Measurements from ENCODE around the gene KLHDC10.
"Not testable (repeated sequence)": the region's sequence is repeated elsewhere in the genome, so short reads cannot be mapped to it uniquely, and the experiment has no call there.

KLHDC10 gene

DNA sequence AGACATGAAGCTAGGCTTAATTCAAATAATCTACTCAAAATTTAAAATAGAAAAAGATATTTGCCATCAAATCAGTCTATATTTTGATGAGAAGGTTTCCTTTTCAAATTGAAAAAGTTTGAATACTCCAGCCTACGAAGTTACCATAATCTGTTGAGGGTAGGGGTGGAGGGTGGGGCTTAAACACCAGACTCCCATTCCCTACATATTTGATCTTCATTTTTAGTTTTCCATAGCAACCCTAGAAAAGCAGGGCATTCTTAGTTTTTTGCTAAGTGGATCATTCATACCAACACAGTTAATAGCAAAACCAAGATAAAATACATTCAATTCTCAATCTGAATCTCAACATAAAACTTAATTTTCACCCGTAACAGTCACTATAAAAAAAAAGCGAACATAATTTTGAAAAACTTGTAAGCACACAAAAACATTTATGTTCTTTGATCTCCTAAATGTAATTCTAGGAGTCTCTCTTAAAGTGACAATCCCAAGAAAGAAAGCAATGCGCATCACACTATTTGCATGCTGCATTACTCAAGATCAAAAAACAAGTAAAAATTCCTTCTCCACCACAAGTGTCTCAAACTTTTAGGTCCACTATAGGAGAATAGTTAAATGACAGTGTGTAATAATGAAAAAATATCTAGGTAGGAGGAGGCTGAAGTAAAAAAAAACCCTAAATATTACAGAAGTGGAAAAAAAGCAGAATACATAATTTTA, 104.1 kb downstream of the KLHDC10 start:
- peaks cover 63% of the 10 kb centered on the region for H3K36me3 ChIP-seq (ENCODE audit: control insufficient read depth, insufficient read depth, low read length)
- no peaks in the 10 kb centered on the region for H3K27me3 ChIP-seq (ENCODE audit: control insufficient read depth, insufficient read depth, low read length)
- no peaks in the 10 kb centered on the region for H3K4me1 ChIP-seq (ENCODE audit: control insufficient read depth, insufficient read depth, low read length)
- no peak overlapping the region for H3K27ac ChIP-seq (ENCODE audit: low read depth, low read length)
- H3K9ac ChIP-seq (ENCODE audit: low read length) = no peak overlapping the region
- no peak overlapping the region for H3K4me3 ChIP-seq (ENCODE audit: low read depth, low read length)
- no peaks in the 10 kb centered on the region for H3K9me3 ChIP-seq (ENCODE audit: control insufficient read depth, insufficient read depth, low read depth, low read length)

DNA sequence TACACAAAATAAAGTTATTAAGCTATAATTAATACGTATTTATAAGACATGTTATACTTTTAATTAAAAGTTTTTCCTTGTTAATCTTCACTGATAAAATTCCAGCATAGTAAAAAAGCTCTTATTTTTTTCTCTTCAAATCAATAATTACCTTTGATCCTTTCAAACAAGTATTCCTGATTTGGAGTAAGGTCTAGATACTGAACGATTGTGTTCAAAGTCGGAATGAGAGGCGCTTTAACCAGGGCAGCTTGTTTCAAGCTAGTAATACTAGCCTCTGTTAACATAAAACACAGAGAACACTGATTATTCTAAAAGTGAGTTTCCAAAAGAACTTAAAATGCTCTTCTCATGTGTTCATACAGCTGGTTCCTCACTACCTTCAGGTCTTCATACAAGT, 107.9 kb downstream of the KLHDC10 start:
- peaks cover 75% of the 10 kb centered on the region for H3K36me3 ChIP-seq (ENCODE audit: control insufficient read depth, insufficient read depth, low read length)
- no peaks in the 10 kb centered on the region for H3K4me1 ChIP-seq (ENCODE audit: control insufficient read depth, insufficient read depth, low read length)
- H3K27ac ChIP-seq (ENCODE audit: low read depth, low read length) = no peak overlapping the region
- H3K9me3 ChIP-seq (ENCODE audit: control insufficient read depth, insufficient read depth, low read depth, low read length) = no peaks in the 10 kb centered on the region
- no peak overlapping the region for H3K9ac ChIP-seq (ENCODE audit: low read length)
- no peaks in the 10 kb centered on the region for H3K27me3 ChIP-seq (ENCODE audit: control insufficient read depth, insufficient read depth, low read length)
- H3K4me3 ChIP-seq (ENCODE audit: low read depth, low read length) = no peak overlapping the region

DNA sequence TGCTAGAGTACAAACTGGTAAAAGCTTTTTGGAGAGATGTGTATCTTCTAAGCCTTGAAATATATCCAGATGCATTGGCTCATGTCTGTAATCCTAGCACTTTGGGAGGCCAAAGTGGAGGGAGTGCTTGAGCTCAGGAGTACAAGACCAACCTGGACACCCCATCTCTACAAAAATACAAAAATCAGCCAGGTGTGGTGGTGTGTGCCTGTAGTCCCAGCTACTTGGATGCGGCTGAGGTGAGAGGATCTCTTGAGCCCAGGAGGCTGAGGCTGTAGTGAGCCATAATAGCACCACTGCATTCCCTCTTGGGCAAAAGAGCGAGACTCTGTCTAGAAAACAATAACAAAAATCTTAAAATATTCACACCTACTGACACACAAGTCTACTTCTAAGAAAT, 109.3 kb downstream of the KLHDC10 start:
- Histone ChIP-seq H3K4me3 (ENCODE audit: low read depth, low read length) (no peak overlapping the region), H3K9ac (ENCODE audit: low read length) (no peak overlapping the region), H3K36me3 (ENCODE audit: control insufficient read depth, insufficient read depth, low read length) (peaks cover 70% of the 10 kb centered on the region), H3K4me1 (ENCODE audit: control insufficient read depth, insufficient read depth, low read length) (no peaks in the 10 kb centered on the region), H3K27me3 (ENCODE audit: control insufficient read depth, insufficient read depth, low read length) (no peaks in the 10 kb centered on the region), H3K27ac (ENCODE audit: low read depth, low read length) (no peak overlapping the region), H3K9me3 (ENCODE audit: control insufficient read depth, insufficient read depth, low read depth, low read length) (no peaks in the 10 kb centered on the region)

DNA sequence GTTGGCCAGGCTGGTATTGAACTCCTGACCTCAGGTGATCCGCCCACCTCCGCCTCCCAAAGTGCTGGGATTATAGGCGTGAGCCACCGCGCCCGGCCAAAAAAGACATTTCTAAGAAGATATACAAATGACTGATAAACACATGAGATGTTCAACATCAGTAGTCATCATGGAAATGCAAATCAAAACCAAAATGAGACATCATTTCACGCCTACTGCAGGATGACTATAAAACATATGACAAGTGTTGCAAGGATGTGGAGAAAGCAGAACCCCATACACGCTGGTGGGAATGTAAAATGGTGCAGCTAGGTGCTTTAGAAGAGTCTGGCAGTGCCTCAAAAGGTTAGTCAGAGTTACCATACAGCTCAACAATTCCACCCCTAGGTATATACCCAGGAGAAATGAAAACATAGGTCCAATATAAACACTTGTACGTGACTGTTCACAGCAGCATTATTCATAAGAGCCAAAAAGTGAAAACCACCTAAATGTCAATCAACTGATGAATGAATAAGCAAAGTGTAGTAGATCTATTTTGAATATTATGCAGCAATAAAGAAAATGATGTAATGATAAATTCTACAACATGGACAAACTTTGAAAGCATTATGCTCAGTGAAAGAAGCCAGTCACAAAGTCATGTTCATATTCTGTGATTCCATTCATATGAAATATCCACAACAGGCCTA, 110.4 kb downstream of the KLHDC10 start:
- peaks cover 69% of the 10 kb centered on the region for H3K36me3 ChIP-seq (ENCODE audit: control insufficient read depth, insufficient read depth, low read length)
- no peak overlapping the region for H3K27ac ChIP-seq (ENCODE audit: low read depth, low read length)
- H3K9me3 ChIP-seq (ENCODE audit: control insufficient read depth, insufficient read depth, low read depth, low read length) = no peaks in the 10 kb centered on the region

DNA sequence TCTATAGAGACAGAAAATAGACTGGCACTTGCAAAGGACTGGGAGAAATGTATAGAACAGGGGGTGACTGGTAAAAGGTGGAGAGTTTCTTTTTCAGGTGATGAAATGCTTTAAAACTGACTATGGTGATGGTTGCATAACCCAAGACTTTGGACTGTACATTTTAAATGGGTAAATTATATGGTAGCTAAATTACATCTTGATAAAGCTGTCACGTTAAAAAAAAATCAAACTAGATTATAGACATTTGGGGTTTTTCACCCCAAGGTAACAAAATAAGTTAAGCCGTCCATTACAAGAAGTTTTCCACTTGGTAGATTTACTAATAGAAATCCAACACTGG, 110.9 kb downstream of the KLHDC10 start:
- no peaks in the 10 kb centered on the region for H3K4me1 ChIP-seq (ENCODE audit: control insufficient read depth, insufficient read depth, low read length)
- peaks cover 69% of the 10 kb centered on the region for H3K36me3 ChIP-seq (ENCODE audit: control insufficient read depth, insufficient read depth, low read length)
- no peak overlapping the region for H3K9ac ChIP-seq (ENCODE audit: low read length)
- H3K9me3 ChIP-seq (ENCODE audit: control insufficient read depth, insufficient read depth, low read depth, low read length) = no peaks in the 10 kb centered on the region
- H3K27me3 ChIP-seq (ENCODE audit: control insufficient read depth, insufficient read depth, low read length) = no peaks in the 10 kb centered on the region
- H3K4me3 ChIP-seq (ENCODE audit: low read depth, low read length) = no peak overlapping the region
- no peak overlapping the region for H3K27ac ChIP-seq (ENCODE audit: low read depth, low read length)

More for the DNA sequence above, 110.4 kb downstream of the KLHDC10 start:
- no peaks in the 10 kb centered on the region for H3K27me3 ChIP-seq (ENCODE audit: control insufficient read depth, insufficient read depth, low read length)
- H3K4me3 ChIP-seq (ENCODE audit: low read depth, low read length) = no peak overlapping the region
- H3K4me1 ChIP-seq (ENCODE audit: control insufficient read depth, insufficient read depth, low read length) = no peaks in the 10 kb centered on the region
- no peak overlapping the region for H3K9ac ChIP-seq (ENCODE audit: low read length)

DNA sequence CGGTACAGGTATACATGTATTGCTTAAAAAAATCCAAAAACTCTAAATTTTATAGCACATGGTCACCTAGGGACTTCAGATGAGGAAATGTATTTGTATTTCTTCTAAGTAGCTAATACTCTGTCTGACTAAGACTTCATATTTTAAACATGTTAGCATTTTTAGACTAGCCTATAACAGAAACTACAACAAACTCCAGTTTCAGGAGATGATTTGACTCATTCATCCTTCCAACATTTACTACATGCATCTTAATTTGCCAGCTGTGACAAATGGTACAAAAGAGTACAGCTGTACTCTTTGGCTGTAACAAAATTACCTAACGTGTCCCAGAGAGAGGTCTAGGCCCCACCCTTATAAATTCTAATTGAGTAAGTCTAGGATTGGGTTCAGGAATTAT, 112.7 kb downstream of the KLHDC10 start:
- H3K4me1 ChIP-seq (ENCODE audit: control insufficient read depth, insufficient read depth, low read length) = no peaks in the 10 kb centered on the region
- no peaks in the 10 kb centered on the region for H3K9me3 ChIP-seq (ENCODE audit: control insufficient read depth, insufficient read depth, low read depth, low read length)
- H3K27me3 ChIP-seq (ENCODE audit: control insufficient read depth, insufficient read depth, low read length) = no peaks in the 10 kb centered on the region
- peaks cover 65% of the 10 kb centered on the region for H3K36me3 ChIP-seq (ENCODE audit: control insufficient read depth, insufficient read depth, low read length)
- no peak overlapping the region for H3K27ac ChIP-seq (ENCODE audit: low read depth, low read length)
- H3K9ac ChIP-seq (ENCODE audit: low read length) = no peak overlapping the region
- no peak overlapping the region for H3K4me3 ChIP-seq (ENCODE audit: low read depth, low read length)

DNA sequence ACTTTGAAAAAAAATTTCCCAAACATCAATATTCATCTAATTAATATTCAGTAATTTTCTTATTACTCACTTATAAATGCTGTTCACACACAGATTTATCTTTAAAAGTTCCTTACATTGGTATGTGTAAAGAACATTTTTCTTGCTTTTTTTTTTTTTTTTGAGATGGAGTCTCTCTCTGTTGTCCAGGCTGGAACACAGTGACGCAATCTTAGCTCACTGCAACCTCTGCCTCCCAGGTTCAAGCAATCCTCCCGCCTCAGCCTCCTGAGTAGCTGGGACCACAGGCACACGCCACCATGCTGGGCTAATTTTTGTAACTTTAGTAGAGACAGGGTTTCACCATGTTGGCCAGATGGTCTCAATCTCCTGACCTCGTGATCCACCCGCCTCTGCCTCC, 114.0 kb downstream of the KLHDC10 start:
- not testable (repeated sequence) for H3K9ac ChIP-seq (ENCODE audit: low read length); H3K27ac ChIP-seq (ENCODE audit: low read depth, low read length); H3K9me3 ChIP-seq (ENCODE audit: control insufficient read depth, insufficient read depth, low read depth, low read length); H3K4me1 ChIP-seq (ENCODE audit: control insufficient read depth, insufficient read depth, low read length); H3K4me3 ChIP-seq (ENCODE audit: low read depth, low read length); H3K27me3 ChIP-seq (ENCODE audit: control insufficient read depth, insufficient read depth, low read length)
- peaks cover 68% of the 10 kb centered on the region for H3K36me3 ChIP-seq (ENCODE audit: control insufficient read depth, insufficient read depth, low read length)

Data from HUES6 (cell line).